Fibroblast of peridontal ligament (primary cell): ENCODE data around the gene PNLDC1.

ENCODE experiments used
- DNase-seq: peaks from one replicate; pipeline ENCODE4 v3.0.0-alpha.2; 2010; ENCODE audit errors: extremely low read depth

Gene PNLDC1, protein sequence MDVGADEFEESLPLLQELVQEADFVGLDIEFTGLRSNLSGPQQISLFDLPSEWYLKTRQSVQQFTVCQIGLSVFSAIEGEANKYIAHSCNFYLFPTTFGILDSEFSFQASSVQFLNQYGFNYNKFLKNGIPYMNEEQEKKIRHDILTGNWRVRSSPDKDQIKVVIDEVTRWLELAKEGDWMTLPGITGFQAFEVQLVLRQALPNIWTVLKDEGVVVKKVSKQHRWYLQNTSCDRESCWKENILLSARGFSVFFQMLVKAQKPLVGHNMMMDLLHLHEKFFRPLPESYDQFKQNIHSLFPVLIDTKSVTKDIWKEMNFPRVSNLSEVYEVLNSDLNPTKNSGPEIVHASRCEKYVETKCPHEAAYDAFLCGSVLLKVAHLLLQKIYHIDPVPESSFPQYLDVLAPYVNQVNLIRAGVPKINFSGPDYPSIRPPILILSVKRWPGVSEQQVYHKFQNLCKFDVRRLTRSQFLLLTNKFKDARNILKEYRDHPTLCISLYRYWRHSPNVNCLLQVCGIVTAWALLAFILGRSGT

DNA sequence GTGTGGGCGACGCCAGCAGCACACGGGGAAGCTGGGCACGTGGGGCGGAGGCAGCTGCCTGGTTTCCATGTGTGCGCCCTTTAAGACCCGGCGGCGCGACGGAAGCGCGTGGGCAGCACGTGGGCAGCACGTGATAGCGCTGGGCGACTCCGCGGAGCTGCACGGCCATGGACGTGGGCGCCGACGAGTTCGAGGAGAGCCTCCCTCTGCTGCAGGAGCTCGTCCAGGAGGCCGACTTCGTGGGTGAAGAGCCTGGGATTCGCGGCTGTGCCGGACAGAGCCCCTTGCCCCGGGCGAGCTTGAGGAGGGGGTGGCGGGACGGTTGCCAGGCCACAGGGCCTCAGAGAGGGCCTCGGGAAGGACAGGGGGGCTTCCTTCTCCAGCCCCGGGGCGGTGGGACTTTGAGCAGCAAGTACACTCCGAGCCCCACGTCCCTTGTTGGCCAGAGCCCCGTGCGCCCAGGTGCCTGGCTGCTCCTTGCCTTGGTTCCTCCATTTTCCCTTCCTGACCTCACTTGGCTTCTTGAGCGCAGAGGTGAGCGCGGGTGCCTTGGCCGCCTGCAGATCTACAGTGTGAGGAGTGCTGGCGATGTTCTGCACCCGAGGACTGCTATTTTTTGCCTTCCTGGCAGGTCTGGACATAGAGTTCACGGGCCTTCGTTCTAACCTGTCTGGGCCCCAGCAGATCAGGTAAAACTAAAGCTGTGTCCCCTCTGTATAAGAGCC is at the start of gene PNLDC1:
PNLDC1 (plus strand) TSS at position 136 of the 725 bp plus-strand sequence; CDS start at position 168, 32 bp downstream.
- peak; percentile 34 for DNase-seq

DNA sequence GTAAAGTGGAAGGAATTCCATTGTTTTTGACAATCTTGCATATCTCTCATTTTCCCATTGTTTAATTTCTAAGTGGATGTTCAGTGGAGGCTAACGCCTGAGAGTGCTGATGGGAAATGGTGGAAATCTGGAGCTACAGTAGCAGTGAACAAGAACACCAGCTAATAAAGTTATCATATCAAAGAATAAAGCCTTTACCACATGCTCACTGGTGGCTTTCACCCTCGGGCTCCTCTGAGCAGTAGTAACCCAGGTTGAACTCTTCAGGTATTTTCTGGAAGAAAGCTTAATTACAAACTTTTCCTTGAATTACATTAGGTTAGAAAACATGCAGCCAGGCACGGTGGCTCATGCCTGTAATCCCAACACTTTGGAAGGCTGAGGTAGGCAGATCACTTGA is 48.6 kb upstream of the PNLDC1 start:
- no peak for DNase-seq

DNA sequence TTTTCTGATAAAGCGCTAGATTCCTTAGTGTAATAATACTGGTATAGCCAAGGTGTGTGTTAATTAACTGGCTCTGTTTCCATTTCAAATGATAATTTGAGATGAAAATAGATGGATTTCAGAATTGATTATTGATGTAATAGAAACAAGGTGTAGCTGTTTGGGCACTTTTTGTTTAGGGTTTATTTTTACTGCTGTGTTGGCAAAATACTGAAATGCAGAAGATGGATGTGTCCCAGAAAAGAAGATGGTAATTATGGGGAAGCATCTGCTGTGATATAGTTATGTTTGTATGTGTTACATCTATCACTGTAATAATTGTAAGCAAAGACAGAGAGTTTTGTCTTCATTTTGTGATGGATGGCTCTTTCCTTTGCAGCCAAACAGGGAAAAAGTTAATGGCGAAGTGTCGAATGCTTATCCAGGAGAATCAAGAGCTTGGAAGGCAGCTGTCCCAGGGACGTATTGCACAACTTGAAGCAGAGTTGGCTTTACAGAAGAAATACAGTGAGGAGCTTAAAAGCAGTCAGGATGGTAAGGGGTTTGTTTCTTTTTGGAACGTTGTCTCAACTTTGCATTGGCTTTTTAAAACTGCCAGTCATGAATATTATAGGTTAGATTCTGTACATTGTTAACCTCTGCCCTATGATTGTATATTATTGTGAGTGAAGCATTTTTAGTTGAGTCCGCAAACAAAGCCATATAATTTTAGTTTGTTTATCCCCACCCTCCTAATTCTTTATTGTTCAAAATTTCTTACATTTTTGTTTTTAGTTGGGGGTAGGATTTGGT is 46.8 kb upstream of the PNLDC1 start:
- no peak for DNase-seq

DNA sequence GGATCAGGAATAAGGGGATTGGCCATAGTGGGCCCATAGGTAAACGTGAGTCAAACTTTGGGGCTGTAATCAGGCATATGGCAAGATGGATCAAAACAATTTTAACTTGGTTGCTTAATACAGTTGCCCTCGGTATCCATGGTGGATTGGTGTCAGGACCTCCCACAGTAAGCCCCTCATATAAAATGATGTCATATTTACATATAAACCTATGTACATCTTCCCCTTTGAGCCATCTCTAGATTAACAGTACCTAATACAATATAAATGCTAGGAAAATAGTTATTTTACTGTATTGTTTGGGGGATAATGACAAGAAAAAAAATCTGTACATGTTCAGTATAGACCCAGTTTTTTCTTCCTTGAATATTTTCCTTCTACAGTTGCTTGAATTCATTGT is 45.7 kb upstream of the PNLDC1 start:
- no peak for DNase-seq

DNA sequence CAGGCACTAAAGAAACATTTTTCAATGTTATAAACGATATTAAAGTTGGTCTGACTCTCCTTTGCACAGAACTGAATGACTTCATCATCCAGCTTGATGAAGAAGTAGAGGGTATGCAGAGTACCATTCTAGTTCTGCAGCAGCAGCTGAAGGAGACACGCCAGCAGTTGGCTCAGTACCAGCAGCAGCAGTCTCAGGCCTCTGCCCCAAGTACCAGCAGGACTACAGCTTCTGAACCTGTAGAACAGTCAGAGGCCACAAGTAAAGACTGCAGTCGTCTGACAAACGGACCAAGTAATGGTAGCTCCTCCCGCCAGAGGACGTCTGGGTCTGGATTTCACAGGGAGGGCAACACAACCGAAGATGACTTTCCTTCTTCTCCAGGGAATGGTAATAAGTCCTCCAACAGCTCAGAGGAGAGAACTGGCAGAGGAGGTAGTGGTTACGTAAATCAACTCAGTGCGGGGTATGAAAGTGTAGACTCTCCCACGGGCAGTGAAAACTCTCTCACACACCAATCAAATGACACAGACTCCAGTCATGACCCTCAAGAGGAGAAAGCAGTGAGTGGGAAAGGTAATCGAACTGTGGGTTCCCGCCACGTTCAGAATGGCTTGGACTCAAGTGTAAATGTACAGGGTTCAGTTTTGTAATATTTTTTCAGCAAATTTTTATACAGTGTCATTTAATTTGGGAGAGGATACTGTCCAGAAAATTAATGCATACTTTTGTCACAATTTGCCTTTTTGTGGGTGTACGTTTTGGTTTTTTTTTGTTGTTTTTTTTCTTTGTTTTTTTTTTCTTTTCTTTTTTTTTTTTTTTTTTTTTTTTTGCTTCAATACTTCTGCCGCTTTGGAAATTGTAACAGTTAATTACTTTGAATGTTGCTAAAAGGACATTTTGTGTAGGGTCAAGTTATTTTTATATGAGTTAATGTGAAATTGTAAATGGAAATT is 44.8 kb upstream of the PNLDC1 start:
- peak; percentile 45 for DNase-seq

DNA sequence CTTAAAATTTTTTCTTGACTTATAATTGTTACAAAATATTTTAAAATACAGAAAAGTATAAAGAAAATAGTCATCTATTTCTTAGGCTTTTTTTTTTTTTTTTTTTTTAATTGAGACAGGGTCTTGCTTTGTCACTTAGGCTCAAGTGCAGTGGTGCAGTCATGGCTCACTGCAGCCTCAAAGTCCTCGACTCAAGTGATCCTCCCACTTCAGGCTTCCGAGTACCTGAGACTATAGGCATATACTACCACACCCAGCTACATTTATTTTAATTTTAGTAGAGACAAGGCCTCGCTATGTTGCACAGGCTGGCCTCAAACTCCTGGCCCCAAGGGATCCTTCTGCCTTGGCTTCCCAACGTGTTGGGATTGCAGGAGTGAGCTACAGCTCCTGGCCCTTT is 43.6 kb upstream of the PNLDC1 start:
- no peak for DNase-seq

DNA sequence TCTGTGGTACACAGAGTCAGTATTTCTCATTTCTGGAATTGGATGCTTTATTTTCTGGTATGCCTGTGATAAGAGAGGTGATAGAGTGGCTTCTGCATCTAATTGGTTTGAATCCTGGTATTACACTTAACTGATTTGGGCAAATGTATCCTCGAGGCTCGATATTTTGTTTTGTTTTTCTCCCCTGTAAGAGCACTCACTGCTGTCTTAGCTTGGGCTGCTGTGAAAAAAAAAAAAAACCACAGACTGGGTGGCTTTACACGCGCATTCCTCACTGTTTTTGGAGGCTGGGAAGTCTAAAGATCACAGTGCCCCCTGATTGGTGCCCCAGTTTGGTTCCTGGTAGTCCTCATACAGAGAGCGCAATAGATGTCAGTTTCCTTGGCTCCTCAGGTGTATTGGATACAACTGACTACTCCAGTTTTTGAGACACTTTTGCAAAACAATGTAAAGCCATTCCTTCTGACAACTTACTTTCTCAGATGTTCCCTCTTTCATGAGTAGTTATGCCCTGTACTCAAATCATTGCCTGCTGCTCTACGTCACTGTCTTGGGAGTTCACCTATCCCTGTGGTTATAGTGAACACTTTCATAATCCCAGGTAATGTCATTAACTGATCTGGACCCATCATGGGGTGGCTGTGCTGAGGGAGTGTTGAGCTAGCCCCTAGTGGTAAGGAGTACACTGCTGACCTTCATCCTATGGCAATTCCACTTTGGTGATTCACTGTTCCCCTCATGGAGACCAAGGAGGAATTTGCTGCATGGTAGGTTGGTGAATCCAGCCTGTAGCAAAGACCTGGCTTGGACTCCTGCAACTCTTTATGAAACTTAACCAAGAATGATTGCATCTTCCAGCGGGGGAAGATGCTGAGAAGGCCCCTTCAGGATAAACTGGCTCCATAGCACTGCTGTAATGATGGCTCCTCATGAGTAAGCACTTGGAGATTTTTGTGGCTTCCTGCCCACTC is 41.8 kb upstream of the PNLDC1 start:
- peak; percentile 27 for DNase-seq

DNA sequence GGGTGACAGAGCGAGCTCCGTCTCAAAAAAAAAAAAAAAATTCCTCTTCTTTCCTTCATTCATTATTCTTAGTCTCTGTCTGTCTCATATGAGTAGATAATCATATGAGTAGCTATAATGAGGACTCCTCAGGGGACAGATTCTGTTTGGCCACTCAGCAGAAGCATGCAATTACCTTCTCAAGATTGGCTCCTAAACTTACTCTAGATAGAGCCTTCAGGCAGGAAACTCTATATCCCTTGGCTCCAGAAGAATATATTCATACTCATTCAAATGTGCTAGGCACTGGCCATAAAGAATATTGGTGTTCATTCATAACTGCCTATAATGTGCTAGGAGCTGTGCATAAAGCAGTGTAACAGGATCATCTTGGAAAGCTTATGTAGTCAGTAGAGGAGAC is 40.4 kb upstream of the PNLDC1 start:
- no peak for DNase-seq

DNA sequence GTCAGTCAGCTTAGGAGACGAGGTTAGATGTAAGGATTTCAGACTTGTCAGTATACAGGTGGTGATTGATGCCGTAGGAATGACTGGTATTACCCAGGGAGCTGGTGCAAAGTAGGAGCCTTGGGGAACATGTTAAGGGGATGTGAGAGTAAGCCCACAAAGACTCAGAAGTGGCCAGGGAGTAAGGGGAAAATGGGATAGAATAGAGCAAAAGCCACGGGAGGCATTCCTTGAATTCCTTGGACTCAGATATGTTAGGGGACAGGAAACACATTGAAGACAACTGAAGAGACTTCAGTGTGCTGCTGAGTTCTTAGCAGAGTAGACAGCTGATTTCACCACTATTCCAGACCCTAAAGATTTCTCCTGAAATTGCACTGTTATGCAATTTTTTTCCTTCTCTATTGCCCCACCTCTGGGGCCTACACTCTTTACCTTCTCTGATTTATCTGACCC is 39.4 kb upstream of the PNLDC1 start:
- DNase-seq, result peak; percentile 44

DNA sequence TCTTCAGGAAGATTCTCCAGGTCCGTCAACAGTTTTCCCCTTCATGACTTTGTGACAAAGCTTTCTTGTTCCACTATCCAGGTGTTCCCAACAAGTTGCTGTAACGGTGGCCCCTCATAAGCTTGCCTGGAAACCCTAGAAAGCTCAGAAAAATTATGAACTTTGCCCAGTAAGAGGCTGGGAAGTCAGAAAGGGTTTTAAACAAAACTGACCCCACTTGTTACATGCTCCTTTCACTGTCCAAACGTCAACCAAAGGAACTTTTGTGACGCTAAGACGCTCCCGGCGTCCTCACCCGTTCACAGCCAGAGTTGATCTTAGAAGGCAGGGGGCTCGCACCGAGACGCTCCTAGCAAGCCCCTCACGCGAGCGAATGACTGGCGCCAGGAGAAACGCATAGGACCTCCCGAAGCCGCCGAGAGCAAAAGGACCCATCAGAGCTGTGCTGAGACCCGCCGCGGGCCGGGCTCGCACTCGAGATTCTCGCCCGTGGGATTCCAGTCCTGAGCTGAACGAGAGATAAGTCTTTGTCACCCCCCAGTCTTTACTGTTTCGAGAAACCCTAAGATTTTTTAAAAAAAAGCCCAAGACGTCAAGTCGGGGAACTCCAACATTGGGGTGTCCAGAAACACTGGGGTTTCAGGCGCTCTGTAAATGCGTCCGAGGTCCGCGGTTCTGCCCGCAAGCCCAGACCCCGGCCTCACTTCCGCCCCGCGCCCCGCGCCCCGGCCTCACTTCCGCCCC is 38.8 kb upstream of the PNLDC1 start:
- no peak for DNase-seq

DNA sequence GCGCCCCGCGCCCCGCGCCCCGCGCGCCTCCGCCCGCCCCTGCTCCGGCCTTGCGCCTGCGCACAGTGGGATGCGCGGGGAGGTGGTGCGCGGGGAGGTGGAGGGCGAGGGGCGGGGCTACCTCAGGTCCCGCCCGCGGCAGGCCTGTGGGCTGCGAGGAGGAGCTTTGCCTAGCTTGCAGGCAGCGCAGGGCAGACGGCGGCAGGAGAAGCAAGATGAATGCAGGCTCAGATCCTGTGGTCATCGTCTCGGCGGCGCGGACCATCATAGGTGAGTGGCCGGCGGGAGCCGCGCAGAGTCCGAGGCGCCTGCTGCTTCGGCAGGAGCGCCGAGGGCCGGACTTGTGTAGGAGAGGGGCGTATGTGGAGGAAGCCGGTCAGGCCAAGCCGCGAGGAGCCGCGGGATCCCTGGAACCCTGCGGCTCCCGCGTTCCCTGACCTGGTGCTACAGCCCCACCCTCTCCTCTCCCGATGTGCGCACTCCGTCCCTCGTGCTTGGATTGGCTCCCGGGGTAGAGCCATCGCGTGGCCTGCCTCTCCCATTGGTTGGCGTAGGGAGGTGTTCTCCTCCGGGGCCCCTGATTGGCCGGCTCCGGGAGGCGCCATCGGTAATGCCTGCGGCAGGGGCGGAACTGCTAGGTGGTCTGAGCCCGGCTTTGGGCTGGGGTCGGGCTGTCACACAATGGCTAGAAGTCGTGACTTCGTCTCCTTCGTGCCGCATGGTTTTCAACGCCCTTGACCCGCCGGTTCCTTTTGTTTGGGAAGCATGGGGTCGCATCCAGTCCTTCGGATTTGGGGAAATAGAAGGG is 38.0 kb upstream of the PNLDC1 start, which contains the start of gene ACAT2:
ACAT2 (plus strand) TSS at position 173 of the 808 bp plus-strand sequence; CDS start at position 216, 43 bp downstream.
- peak; percentile 90 for DNase-seq

DNA sequence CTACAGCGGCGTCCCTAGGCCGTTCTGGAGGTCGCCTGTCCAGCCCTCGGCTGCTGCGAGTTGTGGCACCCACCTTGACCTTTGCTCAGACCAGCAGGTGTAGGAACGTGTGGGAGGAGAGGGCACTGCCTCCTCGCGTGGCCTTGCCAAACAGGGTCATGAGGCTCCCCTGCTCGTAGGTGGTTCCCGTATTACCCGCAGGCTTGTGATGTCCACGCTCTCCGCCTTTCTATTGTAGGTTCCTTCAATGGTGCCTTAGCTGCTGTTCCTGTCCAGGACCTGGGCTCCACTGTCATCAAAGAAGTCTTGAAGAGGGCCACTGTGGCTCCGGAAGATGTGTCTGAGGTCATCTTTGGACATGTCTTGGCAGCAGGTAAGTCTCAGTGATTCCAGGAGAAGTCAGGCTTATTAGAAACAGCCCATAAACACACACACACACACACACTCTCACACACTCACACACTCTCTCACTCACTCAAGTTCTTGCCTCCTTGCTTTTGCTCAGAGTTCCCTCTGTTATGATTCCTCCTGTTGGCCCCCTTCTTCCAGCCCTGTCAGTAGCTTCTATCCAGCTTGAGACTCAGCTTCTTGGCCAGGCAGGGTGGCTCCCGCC is 37.3 kb upstream of the PNLDC1 start:
- no peak for DNase-seq

DNA sequence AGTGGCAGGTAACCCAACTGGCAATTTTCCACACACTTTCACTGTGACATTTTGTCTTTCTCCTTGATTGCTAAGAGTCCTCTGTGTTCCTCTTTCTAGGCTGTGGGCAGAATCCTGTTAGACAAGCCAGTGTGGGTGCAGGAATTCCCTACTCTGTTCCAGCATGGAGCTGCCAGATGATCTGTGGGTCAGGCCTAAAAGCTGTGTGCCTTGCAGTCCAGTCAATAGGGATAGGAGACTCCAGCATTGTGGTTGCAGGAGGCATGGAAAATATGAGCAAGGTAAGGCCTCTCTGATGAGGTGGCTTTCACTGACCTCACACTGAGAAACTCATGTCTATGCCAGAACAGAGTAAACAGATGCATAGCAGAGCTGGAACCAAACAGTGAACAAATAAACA is 33.2 kb upstream of the PNLDC1 start:
- no peak for DNase-seq

DNA sequence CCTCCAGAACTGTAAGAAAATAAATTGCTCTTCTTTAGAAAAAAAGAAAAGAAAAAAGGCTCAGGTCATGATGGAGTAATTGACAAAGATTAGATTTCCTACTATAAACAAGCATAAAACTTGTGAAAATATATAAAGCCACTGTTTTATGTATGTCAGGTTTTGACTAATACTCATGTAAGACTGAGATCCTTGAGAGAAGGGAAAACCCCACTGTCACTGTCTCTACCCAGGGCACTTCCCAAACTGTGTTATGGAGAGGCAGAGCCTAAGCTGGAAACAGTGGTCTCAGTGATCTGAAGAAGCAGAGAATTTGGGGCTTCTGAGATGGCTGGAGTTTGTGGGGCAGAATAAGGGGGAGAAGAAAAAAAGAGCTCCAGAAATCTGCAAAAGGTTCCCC is 30.6 kb upstream of the PNLDC1 start:
- DNase-seq, result no peak

DNA sequence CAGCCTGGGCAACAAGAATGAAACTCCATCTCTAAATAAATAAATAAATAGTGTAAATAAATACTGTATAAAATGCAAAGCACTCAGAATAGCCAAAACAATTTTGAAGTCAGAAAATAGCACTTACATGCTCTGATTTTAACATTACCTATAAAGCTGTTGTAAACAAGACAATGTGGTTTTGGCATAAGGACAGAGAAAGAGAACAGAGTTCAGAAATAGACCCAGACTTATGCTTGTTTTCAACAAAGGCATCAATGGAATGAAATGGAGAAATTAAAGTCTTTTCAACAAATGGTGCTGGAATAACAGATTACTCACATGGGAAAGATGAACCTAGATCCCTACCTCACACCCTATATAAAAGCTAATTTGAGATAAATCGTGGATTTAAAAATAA is 27.9 kb upstream of the PNLDC1 start:
- DNase-seq, result no peak

DNA sequence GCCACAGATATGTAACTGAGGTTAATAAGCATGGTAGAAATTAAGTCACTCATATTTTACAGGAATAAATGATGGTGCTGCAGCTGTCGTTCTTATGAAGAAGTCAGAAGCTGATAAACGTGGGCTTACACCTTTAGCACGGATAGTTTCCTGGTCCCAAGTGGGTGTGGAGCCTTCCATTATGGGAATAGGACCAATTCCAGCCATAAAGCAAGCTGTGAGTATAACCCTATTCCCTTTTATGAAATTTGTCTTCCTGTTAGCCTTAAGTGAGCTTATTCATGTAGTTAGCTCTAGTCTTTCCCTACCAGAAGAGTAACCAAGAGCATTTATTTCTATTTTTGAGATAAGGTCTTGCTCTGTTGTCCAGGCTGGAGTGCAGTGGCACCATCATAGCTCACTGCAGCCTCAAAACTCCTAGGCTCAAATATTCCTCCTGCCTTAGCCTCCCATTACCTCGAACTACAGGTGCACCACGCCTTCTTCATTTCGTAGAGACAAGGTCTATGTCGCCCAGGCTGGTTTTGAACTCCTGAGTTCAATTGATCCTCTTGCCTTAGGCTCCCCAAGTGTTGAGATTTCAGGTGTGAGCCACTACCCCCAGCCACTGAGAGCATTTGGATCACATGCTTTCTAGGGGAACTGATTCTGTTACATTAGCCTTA is 22.7 kb upstream of the PNLDC1 start:
- DNase-seq, result no peak

DNA sequence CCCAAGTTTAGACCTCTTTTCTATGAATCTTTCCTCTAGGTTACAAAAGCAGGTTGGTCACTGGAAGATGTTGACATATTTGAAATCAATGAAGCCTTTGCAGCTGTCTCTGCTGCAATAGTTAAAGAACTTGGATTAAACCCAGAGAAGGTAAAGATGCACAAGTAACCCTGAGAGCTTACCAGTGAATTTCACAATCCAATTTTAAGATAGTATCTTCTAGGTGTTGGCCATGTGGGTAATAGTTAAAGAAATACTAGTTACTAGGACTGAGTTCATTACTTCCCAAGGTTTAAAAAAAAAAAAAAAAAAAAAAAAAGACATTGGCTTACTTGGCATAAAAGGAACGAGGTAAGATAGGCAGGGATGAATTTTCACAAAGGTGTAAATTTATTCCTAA is 21.9 kb upstream of the PNLDC1 start:
- no peak for DNase-seq
